Central memory CD4-positive, alpha-beta T cell (primary cell): ENCODE results near the gene NSMF.

ENCODE experiments used
- DNase-seq: peaks from one replicate; pipeline ENCODE4 v3.0.0; 2022
- total RNA-seq, 3 experiments: gene quantifications; one replicate each; lab custom pipeline; 2026; lab: John Stamatoyannopoulos, UW

NSMF gene
- 36.9 to 86.4 (median 86.2) reads per million in 3 experiments for total RNA-seq

- peak; percentile 93 for DNase-seq
These were observed at the start of gene NSMF for GRCh38 chr9:137459152-137459600. Gene NSMF, minus strand, starts transcription at chr9:137459334. Its CDS starts 232 bp downstream, at chr9:137459102.

- no peak for DNase-seq
These were observed 47.6 kb upstream of the NSMF start for GRCh38 chr9:137506702-137507171.

- no peak for DNase-seq
These were observed 47.1 kb upstream of the NSMF start for GRCh38 chr9:137506274-137506673.

GRCh38 chr9:137505421-137506140, 46.4 kb upstream of the NSMF start:
- no peak for DNase-seq

GRCh38 chr9:137504432-137504777, 45.3 kb upstream of the NSMF start:
- DNase-seq, result no peak

GRCh38 chr9:137502008-137502911, 43.1 kb upstream of the NSMF start:
- no peak for DNase-seq

GRCh38 chr9:137501457-137501856, 42.3 kb upstream of the NSMF start:
- no peak for DNase-seq

GRCh38 chr9:137500666-137501397, 41.7 kb upstream of the NSMF start:
- no peak for DNase-seq

- DNase-seq, result no peak
These were observed 40.9 kb upstream of the NSMF start for GRCh38 chr9:137499858-137500661.

GRCh38 chr9:137499416-137499815, 40.3 kb upstream of the NSMF start:
- no peak for DNase-seq

- DNase-seq, result no peak
These were observed 39.6 kb upstream of the NSMF start for GRCh38 chr9:137498720-137499150.

GRCh38 chr9:137497921-137498719, 39.0 kb upstream of the NSMF start:
- DNase-seq, result no peak

- no peak for DNase-seq
These were observed 37.7 kb upstream of the NSMF start for GRCh38 chr9:137496601-137497375.

- DNase-seq, result no peak
These were observed 35.6 kb upstream of the NSMF start for GRCh38 chr9:137494550-137495351.

GRCh38 chr9:137494104-137494544, 35.0 kb upstream of the NSMF start:
- no peak for DNase-seq

- DNase-seq, result no peak
These were observed 34.4 kb upstream of the NSMF start for GRCh38 chr9:137493364-137494103.

- no peak for DNase-seq
These were observed 33.6 kb upstream of the NSMF start for GRCh38 chr9:137492464-137493363.
